Lung (tissue), 12 donors: Measurements from ENCODE around the gene EIF5AL1. TPM values are rescaled to one million over a fixed set of nuclear protein-coding genes. Genes with fewer than 3 reads are reported as not detected.

ENCODE experiments used
- ATAC-seq: fragments of 200-7000 bp; cut with Tn5 transposase; one replicate; pipeline ENCODE4 v1.9.1; 2020; ENCODE audit warnings: moderate number of reproducible peaks; ENCODE audit not compliant: insufficient read depth, low FRiP score
- DNase-seq, 3 donors: peaks; one replicate each; pipeline ENCODE4 v3.0.0-alpha.2; 2013 to 2017
- H3K27ac ChIP-seq, 2 donors: one replicate each; pipeline ENCODE4 v1.5.1; 2013; ENCODE audit warnings: mild to moderate bottlenecking in 2 of 2, moderate library complexity in 2 of 2, control low read depth in 1 of 2, inconsistent platforms in 1 of 2, low read depth in 1 of 2, low read length in 1 of 2
- H3K27me3 ChIP-seq, 3 donors: one replicate each; pipeline ENCODE4 v1.5.1; 2013; ENCODE audit warnings: low read length in 2 of 3; ENCODE audit not compliant: control insufficient read depth in 3 of 3, insufficient read depth in 3 of 3
- H3K36me3 ChIP-seq, 4 donors: one replicate each; pipeline ENCODE4 v1.5.1; 2013; ENCODE audit warnings: low read length in 4 of 4, mild to moderate bottlenecking in 1 of 4, moderate library complexity in 1 of 4; ENCODE audit not compliant: control insufficient read depth in 4 of 4, insufficient read depth in 4 of 4
- H3K4me1 ChIP-seq, 5 donors: one replicate each; pipeline ENCODE4 v1.5.1; 2013; ENCODE audit warnings: low read length in 5 of 5, mild to moderate bottlenecking in 2 of 5, moderate library complexity in 1 of 5; ENCODE audit not compliant: control insufficient read depth in 5 of 5, insufficient read depth in 5 of 5
- H3K4me3 ChIP-seq: one replicate; pipeline ENCODE4 v1.5.1; 2013; ENCODE audit warnings: mild to moderate bottlenecking, control low read depth, moderate library complexity
- H3K9ac ChIP-seq, 2 donors: one replicate each; pipeline ENCODE4 v1.5.1; 2013; ENCODE audit warnings: low read length in 2 of 2, control low read depth in 1 of 2; ENCODE audit not compliant: insufficient read depth in 1 of 2
- H3K9me3 ChIP-seq, 4 donors: one replicate each; pipeline ENCODE4 v1.5.1; 2013; ENCODE audit warnings: low read length in 3 of 4, mild to moderate bottlenecking in 1 of 4, moderate library complexity in 1 of 4; ENCODE audit not compliant: control insufficient read depth in 4 of 4, insufficient read depth in 3 of 4
- CTCF ChIP-seq: IDR thresholded peaks from 2 replicates; pipeline ENCODE4 v1.5.1; 2012; ENCODE audit warnings: mild to moderate bottlenecking; ENCODE audit errors: control extremely low read depth, extremely low read depth
- WGBS, 2 donors: extraction: QIAGEN DNeasy Blood & Tissue Kit; methylation state at CpG; one replicate each; pipeline ENCODE4 v1.1.7; 2013; 5-methylcytosine and 5-hydroxymethylcytosine counted together
- polyA plus RNA-seq, 2 donors: library from polyadenylated mRNA; stranded (reverse); fragments of 200-250 nt; gene quantifications; one replicate each; pipeline ENCODE4 v1.2.1, GENCODE V29; 2013
- total RNA-seq, 2 donors: library from RNA; depleted of rRNA in 1 of 2; stranded (reverse); fragments of >200 nt in 1 of 2; gene quantifications; one replicate each; pipeline ENCODE4 v1.2.1, GENCODE V29; 2014 to 2021
- donor health status: control.
- donor health status: control.
- donor health status: Bipolar disorder and iron deficiency.
- donor health status: healthy.
- donor health status: DM: yes; HTN: yes; CAD: no.

The EIF5AL1 gene
- total and polyA plus RNA-seq, 4 donors, result 0.14 to 0.88 (median 0.69) TPM

- ATAC-seq (no peak), DNase-seq (peak; percentile 55 to 61 (median 58))
- no peak for TF ChIP-seq CTCF
- Histone ChIP-seq H3K9me3 (no peaks in the 10 kb centered on the region), H3K36me3 (no peaks in the 10 kb centered on the region), H3K4me1 (peaks cover 0 to 20% (median 4%) of the 10 kb centered on the region in 5 donors), H3K4me3 (no peak overlapping the region), H3K27ac (no peak overlapping the region), H3K27me3 (no peaks in the 10 kb centered on the region), H3K9ac (no peak overlapping the region)
- 74 to 92% methylated on average over 2 of the region's 2 CpGs for WGBS, 2 donors
These were observed 28.4 kb upstream of the EIF5AL1 start for GRCh38 chr10:79483948-79484347.

GRCh38 chr10:79484476-79484875, 27.9 kb upstream of the EIF5AL1 start:
- no peak overlapping the region for H3K4me3 ChIP-seq
- no peak for ATAC-seq
- no peaks in the 10 kb centered on the region for H3K27me3 ChIP-seq
- H3K4me1 ChIP-seq, result peaks cover 0 to 20% (median 4%) of the 10 kb centered on the region in 5 donors
- TF ChIP-seq CTCF, result no peak
- H3K9ac ChIP-seq, result no peak overlapping the region
- H3K27ac ChIP-seq, result no peak overlapping the region
- H3K9me3 ChIP-seq, result no peaks in the 10 kb centered on the region
- H3K36me3 ChIP-seq, result no peaks in the 10 kb centered on the region
- WGBS, 2 donors, result 89 to 94% methylated on average over 6 of the region's 6 CpGs
- no peak for DNase-seq

- ATAC-seq (peak; percentile 59), DNase-seq (peak; percentile 50 to 59 (median 58))
- Histone ChIP-seq H3K27me3 (no peaks in the 10 kb centered on the region), H3K27ac (peak overlapping the region in 1 of 2 donors; percentile 23), H3K9me3 (no peaks in the 10 kb centered on the region), H3K4me1 (peaks cover 0 to 35% (median 15%) of the 10 kb centered on the region in 5 donors), H3K4me3 (no peak overlapping the region), H3K36me3 (no peaks in the 10 kb centered on the region), H3K9ac (no peak overlapping the region)
- WGBS, 2 donors, result 61 to 71% methylated on average over 10 of the region's 10 CpGs
- peak; percentile 53 for TF ChIP-seq CTCF
These were observed 24.8 kb upstream of the EIF5AL1 start for GRCh38 chr10:79487296-79488194.
